DOHH2 (cell line): ENCODE data around the gene GNG4.
"Not testable (repeated sequence)": the region's sequence is repeated elsewhere in the genome, so short reads cannot be mapped to it uniquely, and the experiment has no call there.

ENCODE experiments used
- H3F3A ChIP-seq: fragments of 200-600 bp; sonication (generic), shearing (Covaris generic); 2 replicates; pipeline ENCODE4 v1.6.0; 2016; ENCODE audit warnings: antibody characterized with exemption, mild to moderate bottlenecking; ENCODE audit not compliant: control insufficient read depth, insufficient read depth
- H3K27ac ChIP-seq: fragments of 200-600 bp; sonication (generic); 2 replicates; pipeline ENCODE4 v1.5.1; 2014; ENCODE audit warnings: low read depth, mild to moderate bottlenecking, low read length, moderate library complexity
- H3K27me3 ChIP-seq: fragments of 200-600 bp; sonication (generic); 2 replicates; pipeline ENCODE4 v1.6.1; 2014; ENCODE audit warnings: mild to moderate bottlenecking, low read length, mixed read lengths; ENCODE audit not compliant: control insufficient read depth
- H3K36me3 ChIP-seq: fragments of 200-600 bp; sonication (generic); 2 replicates; pipeline ENCODE4 v1.6.1; 2014; ENCODE audit warnings: mild to moderate bottlenecking, low read length, moderate library complexity, mixed read lengths; ENCODE audit not compliant: control insufficient read depth
- H3K4me1 ChIP-seq: fragments of 200-600 bp; sonication (generic); 2 replicates; pipeline ENCODE4 v1.6.1; 2014; ENCODE audit warnings: mild to moderate bottlenecking, low read length, mixed read lengths; ENCODE audit not compliant: control insufficient read depth
- H3K4me2 ChIP-seq: fragments of 200-600 bp; sonication (generic); 2 replicates; pipeline ENCODE4 v1.6.0; 2014; ENCODE audit warnings: mild to moderate bottlenecking, low read length, moderate library complexity
- H3K4me3 ChIP-seq: fragments of 200-600 bp; sonication (generic); 2 replicates; pipeline ENCODE4 v1.5.1; 2014; ENCODE audit warnings: mild to moderate bottlenecking, low read length, mixed read lengths
- H3K79me2 ChIP-seq: fragments of 200-600 bp; sonication (generic); 2 replicates; pipeline ENCODE4 v1.6.1; 2014; ENCODE audit warnings: mild to moderate bottlenecking, low read length, mixed read lengths; ENCODE audit not compliant: control insufficient read depth
- H3K9me2 ChIP-seq: fragments of 200-600 bp; sonication (generic); replicated peaks from 2 replicates; pipeline ENCODE4 v1.6.1; 2014; ENCODE audit warnings: mild to moderate bottlenecking, low read length, mixed read lengths; ENCODE audit not compliant: control insufficient read depth
- H3K9me3 ChIP-seq: fragments of 200-600 bp; sonication (generic); 2 replicates; pipeline ENCODE4 v1.6.1; 2014; ENCODE audit warnings: antibody characterized with exemption, low read length, mixed read lengths; ENCODE audit not compliant: control insufficient read depth, insufficient read depth
- H4K20me1 ChIP-seq: fragments of 200-600 bp; sonication (generic); 2 replicates; pipeline ENCODE4 v1.6.0; 2014; ENCODE audit warnings: low read depth, mild to moderate bottlenecking, antibody characterized with exemption, low read length, moderate library complexity; ENCODE audit not compliant: control insufficient read depth, insufficient read depth
- EZH2phosphoT487 ChIP-seq: fragments of 200-600 bp; sonication (generic); IDR thresholded peaks from 2 replicates; pipeline ENCODE4 v1.6.1; 2017; ENCODE audit warnings: borderline replicate concordance, mild to moderate bottlenecking, antibody characterized with exemption, low read length, moderate library complexity, mixed read lengths
- TF ChIP-seq, protein P1 (sequence below): fragments of 200-600 bp; sonication (generic); IDR thresholded peaks from one replicate; pipeline ENCODE4 v1.5.1; 2014; ENCODE audit warnings: antibody characterized with exemption, mild to moderate bottlenecking, low read depth, low read length; ENCODE audit not compliant: poor library complexity, severe bottlenecking

Gene GNG4

DNA sequence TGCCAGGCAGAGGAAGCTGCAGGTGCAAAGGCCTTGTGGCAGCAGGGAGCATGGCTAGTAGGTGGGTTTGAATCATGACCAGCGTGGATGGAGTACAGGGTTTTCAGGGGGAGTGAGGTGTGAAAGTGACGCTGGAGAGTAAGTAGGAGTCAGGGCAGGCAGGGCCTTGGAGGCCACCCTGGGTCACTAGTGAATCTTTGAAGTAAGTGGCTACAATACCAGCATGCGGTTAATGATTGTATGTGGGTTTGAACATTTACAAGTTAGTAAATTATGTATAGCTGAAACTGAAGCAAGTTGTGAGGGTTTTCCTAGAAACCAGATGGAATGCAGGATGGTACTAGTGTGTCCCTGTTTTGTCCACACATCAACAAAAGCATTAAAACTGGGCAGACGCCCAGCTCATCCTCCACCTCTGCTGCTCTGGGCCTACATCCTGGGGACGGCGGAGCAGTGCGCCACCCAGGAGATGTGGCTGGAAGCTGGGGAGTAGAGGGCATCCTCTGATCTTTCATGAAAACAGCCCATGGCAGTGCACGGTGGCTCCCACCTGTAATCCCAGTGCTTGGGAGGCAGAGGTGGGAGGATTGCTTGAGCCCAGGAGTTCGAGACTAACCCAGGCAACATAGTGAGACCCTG is 104.2 kb downstream of the GNG4 start:
- TF ChIP-seq, protein P1, sequence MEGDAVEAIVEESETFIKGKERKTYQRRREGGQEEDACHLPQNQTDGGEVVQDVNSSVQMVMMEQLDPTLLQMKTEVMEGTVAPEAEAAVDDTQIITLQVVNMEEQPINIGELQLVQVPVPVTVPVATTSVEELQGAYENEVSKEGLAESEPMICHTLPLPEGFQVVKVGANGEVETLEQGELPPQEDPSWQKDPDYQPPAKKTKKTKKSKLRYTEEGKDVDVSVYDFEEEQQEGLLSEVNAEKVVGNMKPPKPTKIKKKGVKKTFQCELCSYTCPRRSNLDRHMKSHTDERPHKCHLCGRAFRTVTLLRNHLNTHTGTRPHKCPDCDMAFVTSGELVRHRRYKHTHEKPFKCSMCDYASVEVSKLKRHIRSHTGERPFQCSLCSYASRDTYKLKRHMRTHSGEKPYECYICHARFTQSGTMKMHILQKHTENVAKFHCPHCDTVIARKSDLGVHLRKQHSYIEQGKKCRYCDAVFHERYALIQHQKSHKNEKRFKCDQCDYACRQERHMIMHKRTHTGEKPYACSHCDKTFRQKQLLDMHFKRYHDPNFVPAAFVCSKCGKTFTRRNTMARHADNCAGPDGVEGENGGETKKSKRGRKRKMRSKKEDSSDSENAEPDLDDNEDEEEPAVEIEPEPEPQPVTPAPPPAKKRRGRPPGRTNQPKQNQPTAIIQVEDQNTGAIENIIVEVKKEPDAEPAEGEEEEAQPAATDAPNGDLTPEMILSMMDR = no peak
- no peak for TF ChIP-seq EZH2phosphoT487
- H3K79me2 ChIP-seq = no peaks in the 10 kb centered on the region
- H3K27ac ChIP-seq = no peak overlapping the region
- H4K20me1 ChIP-seq = no peaks in the 10 kb centered on the region
- H3K27me3 ChIP-seq = peaks cover 12% of the 10 kb centered on the region; the same call in 1 of the 2 replicates
- no peaks in the 10 kb centered on the region for H3K9me3 ChIP-seq
- H3K4me2 ChIP-seq = no peak overlapping the region
- H3F3A ChIP-seq = no peaks in the 10 kb centered on the region
- no peak overlapping the region for H3K4me3 ChIP-seq
- H3K9me2 ChIP-seq = no peaks in the 10 kb centered on the region
- H3K4me1 ChIP-seq = no peaks in the 10 kb centered on the region
- no peaks in the 10 kb centered on the region for H3K36me3 ChIP-seq

DNA sequence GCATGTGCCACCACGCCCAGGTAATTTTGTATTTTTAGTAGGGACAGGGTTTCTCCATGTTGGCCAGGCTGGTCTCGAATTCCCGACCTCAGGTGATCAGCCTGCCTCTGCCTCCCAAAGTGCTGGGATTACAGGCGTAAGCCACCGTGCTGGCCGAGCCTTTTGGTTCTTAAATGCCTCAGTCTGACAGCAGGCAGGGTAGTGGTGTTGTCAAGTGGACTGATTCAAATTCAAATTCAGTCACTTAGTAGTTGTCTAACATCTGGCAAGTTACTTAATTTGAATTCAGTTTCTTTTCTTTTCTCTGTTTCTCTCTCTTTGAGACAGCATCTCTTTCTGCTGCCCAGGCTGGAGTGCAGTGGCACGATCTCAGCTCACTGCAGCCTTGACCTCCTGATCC is 106.7 kb downstream of the GNG4 start:
- not testable (repeated sequence) for H3K36me3 ChIP-seq, H3K4me2 ChIP-seq, H3K9me3 ChIP-seq, H3F3A ChIP-seq, H3K27me3 ChIP-seq, H3K4me1 ChIP-seq, H3K9me2 ChIP-seq, H3K4me3 ChIP-seq, H3K27ac ChIP-seq, H4K20me1 ChIP-seq, H3K79me2 ChIP-seq

DNA sequence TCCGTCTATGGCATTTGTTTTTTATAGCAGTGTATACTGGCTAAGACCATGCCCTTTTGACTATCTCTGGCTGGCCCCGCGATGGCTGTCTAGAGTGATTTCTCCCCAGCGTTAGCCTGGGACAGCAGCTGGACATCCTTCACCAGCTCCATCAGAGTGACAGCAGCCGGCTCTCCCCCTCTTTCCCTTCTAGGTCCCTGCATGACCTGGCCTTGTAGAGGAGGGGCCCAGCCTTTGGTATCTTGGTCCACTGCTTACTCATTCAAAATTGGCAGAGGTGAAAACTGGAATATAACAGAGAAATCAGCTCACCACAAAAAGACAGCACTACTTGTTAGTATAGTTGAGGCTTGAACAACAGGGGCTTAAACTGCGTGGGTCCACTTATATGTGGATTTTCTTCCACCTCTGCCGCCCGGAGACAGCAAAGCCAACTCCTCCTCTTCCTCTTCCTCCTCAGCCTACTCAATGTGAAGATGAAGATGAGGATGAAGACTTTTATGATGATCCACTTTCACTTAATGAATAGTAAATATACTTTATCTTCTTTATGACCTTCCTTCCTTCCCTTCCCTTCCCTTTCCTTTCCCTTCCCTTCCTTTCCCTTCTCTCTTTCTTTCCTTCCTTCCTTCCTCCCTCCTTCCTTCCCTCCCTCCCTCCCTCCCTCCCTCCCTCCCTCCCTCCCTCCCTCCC is 116.0 kb downstream of the GNG4 start:
- TF ChIP-seq, protein P1 = no peak
- no peak for TF ChIP-seq EZH2phosphoT487
- no peaks in the 10 kb centered on the region for H4K20me1 ChIP-seq
- H3F3A ChIP-seq = no peaks in the 10 kb centered on the region
- H3K27ac ChIP-seq = no peak overlapping the region
- no peaks in the 10 kb centered on the region for H3K4me1 ChIP-seq
- no peaks in the 10 kb centered on the region for H3K79me2 ChIP-seq
- H3K9me2 ChIP-seq = no peaks in the 10 kb centered on the region
- no peak overlapping the region for H3K4me2 ChIP-seq
- no peak overlapping the region for H3K4me3 ChIP-seq
- H3K36me3 ChIP-seq = no peaks in the 10 kb centered on the region
- H3K9me3 ChIP-seq = no peaks in the 10 kb centered on the region
- H3K27me3 ChIP-seq = no peaks in the 10 kb centered on the region

DNA sequence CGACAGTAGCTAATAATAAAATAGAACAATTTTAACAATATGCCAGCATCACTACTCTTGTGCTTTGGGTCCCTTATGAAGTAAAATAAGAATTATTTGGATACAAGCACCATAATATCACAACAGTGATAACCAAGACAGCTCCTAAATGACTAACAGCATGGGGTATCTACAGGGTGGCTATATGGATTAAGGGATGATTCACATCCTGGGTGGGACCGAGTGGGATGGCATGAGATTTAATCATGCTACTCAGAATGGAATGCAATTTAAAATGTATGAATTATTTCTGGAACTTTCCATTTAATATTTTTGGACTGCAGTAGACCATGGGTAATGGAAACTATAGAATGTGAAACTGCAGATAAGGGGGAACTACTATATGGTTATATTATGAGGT is 117.2 kb downstream of the GNG4 start:
- Histone ChIP-seq H3K79me2 (no peaks in the 10 kb centered on the region), H3K4me2 (no peak overlapping the region), H3F3A (no peaks in the 10 kb centered on the region), H3K27ac (no peak overlapping the region), H3K9me3 (no peaks in the 10 kb centered on the region), H3K4me3 (no peak overlapping the region), H3K4me1 (no peaks in the 10 kb centered on the region), H3K27me3 (peaks cover 2% of the 10 kb centered on the region; the same call in 1 of the 2 replicates), H4K20me1 (no peaks in the 10 kb centered on the region), H3K9me2 (no peaks in the 10 kb centered on the region), H3K36me3 (no peaks in the 10 kb centered on the region)
- TF ChIP-seq, protein P1 = no peak
- TF ChIP-seq EZH2phosphoT487 = no peak
